Bronchial epithelial cell (primary cell): ENCODE measurements around the gene CYP46A1. TPM values are rescaled to one million over a fixed set of nuclear protein-coding genes. Genes with fewer than 3 reads are reported as not detected.

ENCODE experiments used
- DNase-seq: peaks from one replicate; pipeline ENCODE4 v3.0.0-alpha.2; 2010; ENCODE audit warnings: low read depth
- FAIRE-seq: peaks from 2 replicates; lab custom pipeline; 2011; peaks lifted over from hg19 to GRCh38; lab: Jason Lieb, UNC
- H3K27me3 ChIP-seq: 2 replicates; pipeline ENCODE4 v1.5.1; 2011; ENCODE audit warnings: low read length; ENCODE audit not compliant: control insufficient read depth, insufficient read depth
- H3K36me3 ChIP-seq: 2 replicates; pipeline ENCODE4 v1.5.1; 2011; ENCODE audit warnings: low read length; ENCODE audit not compliant: control insufficient read depth, insufficient read depth
- H3K4me3 ChIP-seq: 2 replicates; pipeline ENCODE4 v1.5.1; 2011; ENCODE audit warnings: mild to moderate bottlenecking, low read depth, low read length, control low read depth
- total RNA-seq: library from RNA; depleted of rRNA; stranded (reverse); fragments of >200 nt; gene quantifications from 2 replicates; pipeline ENCODE4 v1.2.1, GENCODE V29; 2014
- TF ChIP-seq, protein P1 (sequence below): IDR thresholded peaks from 2 replicates; pipeline ENCODE4 v1.5.1; 2011; ENCODE audit warnings: mild to moderate bottlenecking, moderate library complexity, low read length, control low read depth, inconsistent platforms; ENCODE audit not compliant: insufficient read depth, severe bottlenecking

Gene CYP46A1
- total RNA-seq, 1 donor from 2014 or later = not detected

- FAIRE-seq (no peak), DNase-seq (no peak)
- H3K4me3 ChIP-seq = no peak overlapping the region
- H3K27me3 ChIP-seq = no peaks in the 10 kb centered on the region
- TF ChIP-seq, protein P1, sequence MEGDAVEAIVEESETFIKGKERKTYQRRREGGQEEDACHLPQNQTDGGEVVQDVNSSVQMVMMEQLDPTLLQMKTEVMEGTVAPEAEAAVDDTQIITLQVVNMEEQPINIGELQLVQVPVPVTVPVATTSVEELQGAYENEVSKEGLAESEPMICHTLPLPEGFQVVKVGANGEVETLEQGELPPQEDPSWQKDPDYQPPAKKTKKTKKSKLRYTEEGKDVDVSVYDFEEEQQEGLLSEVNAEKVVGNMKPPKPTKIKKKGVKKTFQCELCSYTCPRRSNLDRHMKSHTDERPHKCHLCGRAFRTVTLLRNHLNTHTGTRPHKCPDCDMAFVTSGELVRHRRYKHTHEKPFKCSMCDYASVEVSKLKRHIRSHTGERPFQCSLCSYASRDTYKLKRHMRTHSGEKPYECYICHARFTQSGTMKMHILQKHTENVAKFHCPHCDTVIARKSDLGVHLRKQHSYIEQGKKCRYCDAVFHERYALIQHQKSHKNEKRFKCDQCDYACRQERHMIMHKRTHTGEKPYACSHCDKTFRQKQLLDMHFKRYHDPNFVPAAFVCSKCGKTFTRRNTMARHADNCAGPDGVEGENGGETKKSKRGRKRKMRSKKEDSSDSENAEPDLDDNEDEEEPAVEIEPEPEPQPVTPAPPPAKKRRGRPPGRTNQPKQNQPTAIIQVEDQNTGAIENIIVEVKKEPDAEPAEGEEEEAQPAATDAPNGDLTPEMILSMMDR = no peak
- H3K36me3 ChIP-seq = no peaks in the 10 kb centered on the region
Observed at GRCh38 chr14:99707420-99707819, 23.3 kb downstream of the CYP46A1 start.

DNA sequence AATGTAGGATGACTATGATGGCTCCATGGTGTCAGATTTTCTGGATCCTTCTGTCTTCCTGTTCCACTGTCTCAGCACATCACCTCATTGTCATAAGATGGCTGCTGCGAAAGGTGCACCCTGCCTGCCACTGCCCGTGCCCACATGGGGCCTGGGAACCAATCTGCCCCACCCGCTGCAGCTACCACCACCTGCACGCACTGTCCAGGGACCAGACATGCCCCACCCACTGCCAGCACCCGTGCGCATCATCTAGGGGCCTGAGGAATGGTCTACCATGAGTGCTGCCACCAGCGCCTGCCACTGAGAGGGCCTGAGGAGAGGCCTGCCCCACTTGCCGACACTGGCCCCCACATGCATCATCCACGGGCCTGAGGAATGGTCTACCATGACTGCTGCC lies 23.8 kb downstream of the CYP46A1 start:
- DNase-seq = no peak
- TF ChIP-seq, protein P1 = no peak

DNA sequence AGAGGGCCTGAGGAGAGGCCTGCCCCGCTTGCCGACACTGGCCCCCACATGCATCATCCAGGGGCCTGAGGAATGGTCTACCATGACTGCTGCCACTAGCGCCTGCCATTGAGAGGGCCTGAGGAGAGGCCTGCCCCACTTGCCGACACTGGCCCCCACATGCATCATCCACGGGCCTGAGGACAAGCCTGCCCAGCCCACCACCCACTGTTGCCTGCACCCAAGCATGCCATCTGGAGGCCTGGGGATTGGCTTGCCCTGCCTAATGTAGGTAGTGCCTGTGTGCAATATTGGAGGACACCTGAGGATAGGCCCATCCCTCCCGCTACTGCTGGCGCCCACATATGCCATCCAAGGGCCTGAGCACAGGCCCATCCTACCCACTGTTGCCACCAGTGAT lies 24.4 kb downstream of the CYP46A1 start:
- Histone ChIP-seq H3K36me3 (no peaks in the 10 kb centered on the region), H3K27me3 (no peaks in the 10 kb centered on the region), H3K4me3 (no peak overlapping the region)
- FAIRE-seq = no peak
- no peak for DNase-seq
- TF ChIP-seq, protein P1 = no peak

More for the DNA sequence above, 23.8 kb downstream of the CYP46A1 start:
- FAIRE-seq = no peak
- H3K4me3 ChIP-seq = no peak overlapping the region
- H3K27me3 ChIP-seq = no peaks in the 10 kb centered on the region
- H3K36me3 ChIP-seq = no peaks in the 10 kb centered on the region

DNA sequence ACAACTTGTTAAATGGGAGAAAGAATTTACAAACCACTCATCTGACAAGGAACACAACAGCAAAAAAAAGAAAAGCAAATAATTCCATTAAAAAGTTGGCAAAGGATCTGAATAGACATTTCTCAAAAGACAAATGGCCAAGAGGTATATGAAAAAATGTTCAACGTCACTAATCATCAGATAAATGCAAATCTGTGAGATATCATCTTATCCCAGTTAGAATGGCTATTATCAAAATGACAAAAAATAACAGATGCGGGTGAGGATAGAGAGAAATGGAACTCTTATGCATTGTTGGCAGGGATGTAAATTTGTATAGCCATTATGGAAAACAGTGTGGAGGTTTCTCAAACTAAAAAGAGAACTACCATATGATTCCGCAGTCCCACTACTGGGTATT lies 29.9 kb downstream of the CYP46A1 start:
- Histone ChIP-seq H3K36me3 (no peaks in the 10 kb centered on the region), H3K4me3 (no peak overlapping the region), H3K27me3 (no peaks in the 10 kb centered on the region)
- FAIRE-seq (no peak), DNase-seq (no peak)
- TF ChIP-seq, protein P1 = no peak

DNA sequence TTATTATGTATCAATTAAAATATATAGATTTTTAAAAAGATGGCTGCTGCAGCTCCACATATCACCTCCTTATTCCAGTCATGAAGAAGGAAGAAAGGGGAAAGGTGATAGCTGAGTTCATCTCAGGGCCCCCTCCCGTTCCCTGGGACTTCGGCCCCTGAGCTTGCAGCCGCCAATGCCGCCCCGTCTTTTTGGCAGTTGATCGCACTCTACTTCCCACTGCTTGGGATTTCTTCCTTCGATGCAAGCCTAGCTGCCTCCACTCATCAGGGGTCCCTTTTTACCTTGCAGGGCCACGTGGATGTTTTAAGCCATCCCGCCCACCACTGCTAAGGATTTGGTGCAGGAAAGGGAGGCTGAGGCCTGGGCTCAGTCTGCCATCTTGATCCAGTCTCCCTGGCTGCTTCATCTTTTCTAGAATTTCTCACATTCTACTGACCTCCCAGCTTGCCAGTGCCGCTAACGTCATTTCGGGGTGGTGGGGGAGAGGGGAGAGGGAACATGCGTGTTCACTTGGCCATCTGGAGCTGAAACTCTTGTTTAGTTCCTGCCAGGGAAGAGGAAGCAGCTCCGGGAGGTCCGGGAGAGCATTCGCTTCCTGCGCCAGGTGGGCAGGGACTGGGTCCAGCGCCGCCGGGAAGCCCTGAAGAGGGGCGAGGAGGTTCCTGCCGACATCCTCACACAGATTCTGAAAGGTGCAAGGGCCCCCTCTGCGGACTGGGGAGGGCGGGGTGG lies 31.3 kb downstream of the CYP46A1 start:
- DNase-seq (no peak), FAIRE-seq (no peak)
- Histone ChIP-seq H3K4me3 (no peak overlapping the region), H3K27me3 (no peaks in the 10 kb centered on the region), H3K36me3 (no peaks in the 10 kb centered on the region)
- TF ChIP-seq, protein P1 = no peak
